Measurements from ENCODE around the gene NFKBIL1.

- TF ChIP-seq ZNF274 (IDR thresholded peaks at IDR 0.05; ENCODE audit: insufficient read depth, insufficient read length): no peak
- TF ChIP-seq CBX5 (IDR thresholded peaks at IDR 0.05; ENCODE audit: low read depth): no peak
- TF ChIP-seq, protein P1, sequence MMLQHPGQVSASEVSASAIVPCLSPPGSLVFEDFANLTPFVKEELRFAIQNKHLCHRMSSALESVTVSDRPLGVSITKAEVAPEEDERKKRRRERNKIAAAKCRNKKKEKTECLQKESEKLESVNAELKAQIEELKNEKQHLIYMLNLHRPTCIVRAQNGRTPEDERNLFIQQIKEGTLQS (IDR thresholded peaks at IDR 0.05; ENCODE audit: borderline replicate concordance, extremely low read depth, low read depth, low read length): no peak
Measured at GRCh38 chr6:31531771-31532643, 15.4 kb upstream of the NFKBIL1 start.
